A673 (cell line): Measurements from ENCODE around the gene ZNF844. TPM values are rescaled to one million over a fixed set of nuclear protein-coding genes. Genes with fewer than 3 reads are reported as not detected.

ENCODE experiments used
- BruUV-seq: library from RNA; stranded (reverse); fragments of 400-500 nt; replicated peaks from 2 replicates; lab custom pipeline; 2021; lab: Mats Ljungman, UMichigan
- CTCF ChIA-PET: fragments of 300-600 bp; sonication (Branson Sonifier 250); formaldehyde crosslinking; loops from one replicate; lab custom pipeline; 2022; ENCODE audit warnings: antibody characterized with exemption; lab: Charles Lee
- POLR2A ChIA-PET: fragments of 300-600 bp; sonication (Branson Sonifier 250); formaldehyde crosslinking; loops from one replicate; lab custom pipeline; 2022; ENCODE audit warnings: antibody characterized with exemption; ENCODE audit not compliant: low non-redundant PET; lab: Charles Lee
- DNase-seq: peaks from one replicate; pipeline ENCODE4 v3.0.0-alpha.2; 2015; ENCODE audit warnings: low spot score
- H3K27ac ChIP-seq: fragments of 200-600 bp; sonication (generic); 2 replicates; pipeline ENCODE4 v1.5.1; 2016; ENCODE audit warnings: mixed run types, low read depth, mild to moderate bottlenecking, mixed read lengths, antibody characterized with exemption, low read length; ENCODE audit not compliant: poor library complexity, severe bottlenecking
- H3K27me3 ChIP-seq: fragments of 200-600 bp; sonication (generic); replicated peaks from 2 replicates; pipeline ENCODE4 v1.6.1; 2017; ENCODE audit warnings: mixed run types, low read depth, mild to moderate bottlenecking, mixed read lengths, antibody characterized with exemption, low read length; ENCODE audit not compliant: insufficient read depth, poor library complexity
- H3K36me3 ChIP-seq: fragments of 200-600 bp; sonication (generic); 2 replicates; pipeline ENCODE4 v1.6.1; 2016; ENCODE audit warnings: mixed run types, mild to moderate bottlenecking, mixed read lengths, antibody characterized with exemption, low read length; ENCODE audit not compliant: insufficient read depth, poor library complexity, severe bottlenecking
- H3K4me1 ChIP-seq: fragments of 200-600 bp; sonication (generic); 2 replicates; pipeline ENCODE4 v1.6.1; 2017; ENCODE audit warnings: mixed run types, mild to moderate bottlenecking, mixed read lengths, antibody characterized with exemption, low read length; ENCODE audit not compliant: insufficient read depth, poor library complexity, severe bottlenecking
- H3K4me3 ChIP-seq: fragments of 200-600 bp; sonication (generic); 2 replicates; pipeline ENCODE4 v1.5.1; 2016; ENCODE audit warnings: low read depth, mixed run types, mild to moderate bottlenecking, mixed read lengths, low read length; ENCODE audit not compliant: poor library complexity, severe bottlenecking
- H3K9me3 ChIP-seq: fragments of 200-600 bp; sonication (generic); 2 replicates; pipeline ENCODE4 v1.6.1; 2016; ENCODE audit warnings: mixed run types, low read depth, mild to moderate bottlenecking, mixed read lengths, antibody characterized with exemption, low read length; ENCODE audit not compliant: poor library complexity, severe bottlenecking
- CTCF ChIP-seq: fragments of 300-800, 200-600 bp; sonication (generic); conservative IDR thresholded peaks from 2 replicates; pipeline ENCODE4 v1.5.1; 2017; ENCODE audit warnings: low read depth, mild to moderate bottlenecking, antibody characterized with exemption, low read length, moderate library complexity, mixed read lengths
- EZH2 ChIP-seq: fragments of 200-600 bp; sonication (generic); IDR thresholded peaks from 2 replicates; pipeline ENCODE4 v1.6.1; 2017; ENCODE audit warnings: borderline replicate concordance, low read depth, mild to moderate bottlenecking, mixed read lengths, antibody characterized with exemption, low read length; ENCODE audit not compliant: poor library complexity, severe bottlenecking
- intact Hi-C: fragments of 100-400 bp; cut with micrococcal nuclease; formaldehyde crosslinking; loops from one replicate; pipeline ENCODE4 v1.10.0; 2022; ENCODE audit not compliant: unreplicated experiment
- total RNA-seq: library from RNA; stranded (reverse); gene quantifications from 2 replicates; pipeline ENCODE4 v1.2.3, GENCODE V29; 2021

The ZNF844 gene
- total RNA-seq, 1 experiment from 2014 or later: 1.5 TPM

GRCh38 chr19:12052091-12052496 is 12.4 kb upstream of the ZNF844 start:
- H3K36me3 ChIP-seq: no peaks in the 10 kb centered on the region
- peak overlapping the region; percentile 66 for H3K4me3 ChIP-seq
- TF ChIP-seq CTCF (no peak), EZH2 (no peak)
- H3K27me3 ChIP-seq: no peaks in the 10 kb centered on the region
- BruUV-seq: no TSS peak
- H3K9me3 ChIP-seq: peaks cover 4% of the 10 kb centered on the region
- H3K4me1 ChIP-seq: no peaks in the 10 kb centered on the region
- peak overlapping the region; percentile 70 for H3K27ac ChIP-seq
- intact Hi-C loops: loop anchor here (10.0 kb wide), 1 partner anchor 623 kb away; no protein-coding TSS in a partner anchor
- DNase-seq: no peak
- POLR2A ChIA-PET: no interaction called here
- CTCF ChIA-PET: interaction anchor here (0.9 kb wide), 1 partner anchor 88 kb away, joined by 4 read pairs; the partner anchor contains the start of gene ZNF20

GRCh38 chr19:12052497-12053169 is 11.9 kb upstream of the ZNF844 start, which contains the start of gene ZNF878:
Gene ZNF878 (minus strand): TSS chr19:12052961. CDS start chr19:12052801, 160 bp downstream.
- Histone ChIP-seq H3K4me3 (peak within 1 kb of the TSS; percentile 66), H3K4me1 (no peaks in the 10 kb centered on the region), H3K27me3 (no peaks in the 10 kb centered on the region), H3K27ac (peak within 1 kb of the TSS; percentile 70), H3K9me3 (peaks cover 4% of the 10 kb centered on the region), H3K36me3 (no peaks in the 10 kb centered on the region)
- CTCF ChIA-PET: interaction anchor here (0.9 kb wide), 1 partner anchor 88 kb away, joined by 4 read pairs; the partner anchor contains the start of gene ZNF20
- intact Hi-C loops: loop anchor here (10.0 kb wide), 1 partner anchor 622 kb away; no protein-coding TSS in a partner anchor
- POLR2A ChIA-PET: no interaction called here
- no TSS peak for BruUV-seq
- DNase-seq: peak; percentile 96
- 0 out of 2 replicates have a peak, but pooled peaks have one; percentile 9 for TF ChIP-seq CTCF
- no peak for TF ChIP-seq EZH2

DNA sequence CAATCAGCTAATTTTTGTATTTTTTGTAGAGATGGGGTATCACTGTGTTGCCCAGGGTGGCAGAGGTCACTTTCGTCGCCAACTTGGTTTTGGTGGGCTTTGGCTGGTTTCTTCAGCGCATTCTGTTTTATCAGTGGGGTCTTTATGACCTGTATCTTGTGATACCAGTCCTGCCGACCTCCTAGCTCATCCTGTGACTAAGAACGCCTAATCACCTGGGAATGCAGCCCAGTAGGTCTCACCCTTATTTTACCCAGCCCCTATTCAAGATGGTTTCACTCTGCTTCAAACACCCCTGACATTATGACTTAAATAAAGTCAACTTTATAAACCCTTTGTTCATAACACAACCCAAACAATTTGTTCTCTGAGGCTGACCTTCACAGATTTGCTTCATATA is 8.7 kb upstream of the ZNF844 start:
- H3K4me3 ChIP-seq: no peak overlapping the region
- no peaks in the 10 kb centered on the region for H3K4me1 ChIP-seq
- TF ChIP-seq EZH2: no peak
- no peak for TF ChIP-seq CTCF
- H3K27me3 ChIP-seq: no peaks in the 10 kb centered on the region
- CTCF ChIA-PET: interaction anchor here (0.6 kb wide), 1 partner anchor 380 kb away, joined by 3 read pairs; no protein-coding TSS in a partner anchor
- no peak for DNase-seq
- no TSS peak for BruUV-seq
- H3K9me3 ChIP-seq: no peaks in the 10 kb centered on the region
- POLR2A ChIA-PET: no interaction called here
- intact Hi-C loops: loop anchor here (10.0 kb wide), 1 partner anchor 619 kb away; no protein-coding TSS in a partner anchor
- no peak overlapping the region for H3K27ac ChIP-seq
- H3K36me3 ChIP-seq: no peaks in the 10 kb centered on the region
